ENCODE measurements around the gene NFYC. TPM values are rescaled to one million over a fixed set of nuclear protein-coding genes. Genes with fewer than 3 reads are reported as not detected.

Gene NFYC
- total RNA-seq, 5 donors from 2014 or later (not counting 1 experiment from before 2014, with no cell fraction given): 50.1 to 60.4 (median 52.9) TPM

DNA sequence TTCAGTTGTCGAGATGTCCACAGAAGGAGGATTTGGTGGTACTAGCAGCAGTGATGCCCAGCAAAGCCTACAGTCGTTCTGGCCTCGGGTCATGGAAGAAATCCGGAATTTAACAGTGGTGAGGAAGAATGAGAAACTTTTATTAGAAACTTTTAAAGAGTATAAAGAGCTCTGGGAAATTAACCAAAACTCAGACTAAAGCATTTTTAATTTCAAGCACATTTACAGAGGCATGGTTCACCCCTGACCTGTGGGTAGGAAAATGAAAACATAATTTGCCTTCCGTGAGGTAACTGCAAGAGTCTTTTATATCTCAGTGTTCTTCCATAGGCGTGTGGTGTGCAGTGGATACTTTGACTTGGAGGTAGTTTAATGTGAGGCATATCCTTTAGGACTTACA is 47.3 kb downstream of the NFYC start:
- H3K36me3 Mint-ChIP-seq: peaks cover 42% of the 10 kb centered on the region
- H3K4me1 Mint-ChIP-seq: peaks cover 52 to 57% (median 56%) of the 10 kb centered on the region in 3 donors
- H3K27ac Mint-ChIP-seq: no peak overlapping the region

GRCh38 chr1:40739455-40740008 is 48.0 kb downstream of the NFYC start:
- Histone ChIP-seq H3K27ac (ENCODE audit: low read length) (no peak overlapping the region), H3K27me3 (replicated peaks in 1 of 2; ENCODE audit: control insufficient read depth in 2 of 2, extremely low read depth in 1 of 2, insufficient read depth in 2 of 2, low read length in 1 of 2) (no peaks in the 10 kb centered on the region), H3K36me3 (ENCODE audit: control insufficient read depth in 2 of 2, extremely low read depth in 1 of 2, insufficient read depth in 1 of 2, low read length in 1 of 2) (peaks cover 0 to 29% of the 10 kb centered on the region in 2 donors), H3K9me3 (no peaks in the 10 kb centered on the region), H3K4me1 (ENCODE audit: control insufficient read depth in 1 of 2, extremely low read depth in 1 of 2, insufficient read depth in 2 of 2, low read length in 2 of 2) (peaks cover 0 to 6% of the 10 kb centered on the region in 2 experiments), H3K4me3 (ENCODE audit: control insufficient read depth in 1 of 2, extremely low read depth in 1 of 2, low read length in 1 of 2) (no peak overlapping the region)
- CTCF ChIA-PET: interaction anchor here in 1 of 2 donors (0.6 to 0.9 kb wide), 2 partner anchors 9 to 48 kb away, joined by 3 read pairs; no protein-coding TSS in a partner anchor
- Mint-ChIP-seq H3K36me3 (peaks cover 44% of the 10 kb centered on the region), H3K9me3 (no peaks in the 10 kb centered on the region), H3K4me1 (peaks cover 52 to 60% (median 58%) of the 10 kb centered on the region in 3 donors), H3K27ac (peak overlapping the region in 1 of 2 donors; percentile 5), H3K4me3 (no peak overlapping the region), H3K27me3 (no peaks in the 10 kb centered on the region)
- DNase-seq (no peak), ATAC-seq (replicated peaks in 1 of 4) (no peak)
- no CpG with 5 or more reads among the region's 3 CpGs for WGBS (ENCODE audit: insufficient coverage)
- POLR2A ChIA-PET: no interaction called here

More for the DNA sequence above, 47.3 kb downstream of the NFYC start:
- Histone ChIP-seq H3K36me3 (ENCODE audit: control insufficient read depth in 2 of 2, extremely low read depth in 1 of 2, insufficient read depth in 1 of 2, low read length in 1 of 2) (peaks cover 0 to 29% of the 10 kb centered on the region in 2 donors), H3K4me1 (ENCODE audit: control insufficient read depth in 1 of 2, extremely low read depth in 1 of 2, insufficient read depth in 2 of 2, low read length in 2 of 2) (peaks cover 0 to 6% of the 10 kb centered on the region in 2 experiments), H3K27ac (ENCODE audit: low read length) (no peak overlapping the region), H3K27me3 (replicated peaks in 1 of 2; ENCODE audit: control insufficient read depth in 2 of 2, extremely low read depth in 1 of 2, insufficient read depth in 2 of 2, low read length in 1 of 2) (no peaks in the 10 kb centered on the region), H3K9me3 (no peaks in the 10 kb centered on the region), H3K4me3 (ENCODE audit: control insufficient read depth in 1 of 2, extremely low read depth in 1 of 2, low read length in 1 of 2) (no peak overlapping the region)
- Mint-ChIP-seq H3K4me3 (no peak overlapping the region), H3K27me3 (no peaks in the 10 kb centered on the region), H3K9me3 (no peaks in the 10 kb centered on the region)
- ATAC-seq (replicated peaks in 1 of 4) (no peak), DNase-seq (no peak)
- POLR2A ChIA-PET: no interaction called here
- CTCF ChIA-PET: interaction anchor here in 1 of 2 donors (0.6 to 0.9 kb wide), 2 partner anchors 10 to 48 kb away, joined by 3 read pairs; no protein-coding TSS in a partner anchor
- WGBS (ENCODE audit: insufficient coverage): 90% methylated on average over 2 of the region's 6 CpGs

GRCh38 chr1:40740039-40740996 is 48.8 kb downstream of the NFYC start:
- H3K9me3 ChIP-seq: no peaks in the 10 kb centered on the region
- ATAC-seq (replicated peaks in 1 of 4) (no peak), DNase-seq (no peak)
- peaks cover 50% of the 10 kb centered on the region for H3K36me3 Mint-ChIP-seq
- WGBS (ENCODE audit: insufficient coverage): 100% methylated on average over 2 of the region's 6 CpGs
- H3K36me3 ChIP-seq (ENCODE audit: control insufficient read depth in 2 of 2, extremely low read depth in 1 of 2, insufficient read depth in 1 of 2, low read length in 1 of 2): peaks cover 0 to 34% of the 10 kb centered on the region in 2 donors
- CTCF ChIA-PET: no interaction called here
- H3K27me3 ChIP-seq (replicated peaks in 1 of 2; ENCODE audit: control insufficient read depth in 2 of 2, extremely low read depth in 1 of 2, insufficient read depth in 2 of 2, low read length in 1 of 2): no peaks in the 10 kb centered on the region
- POLR2A ChIA-PET: no interaction called here
- H3K4me3 Mint-ChIP-seq: no peak overlapping the region
- H3K27me3 Mint-ChIP-seq: no peaks in the 10 kb centered on the region
- H3K27ac Mint-ChIP-seq: peak overlapping the region; percentile 28 to 43
- H3K4me1 ChIP-seq (ENCODE audit: control insufficient read depth in 1 of 2, extremely low read depth in 1 of 2, insufficient read depth in 2 of 2, low read length in 2 of 2): peaks cover 0 to 4% of the 10 kb centered on the region in 2 experiments
- H3K4me3 ChIP-seq (ENCODE audit: control insufficient read depth in 1 of 2, extremely low read depth in 1 of 2, low read length in 1 of 2): no peak overlapping the region
- H3K27ac ChIP-seq (ENCODE audit: low read length): no peak overlapping the region
- H3K9me3 Mint-ChIP-seq: no peaks in the 10 kb centered on the region
- peaks cover 44 to 59% (median 59%) of the 10 kb centered on the region in 3 donors for H3K4me1 Mint-ChIP-seq

- DNase-seq (no peak), ATAC-seq (replicated peaks in 1 of 4) (no peak)
- H3K4me1 Mint-ChIP-seq: peaks cover 51 to 63% (median 61%) of the 10 kb centered on the region in 3 donors
- H3K27me3 Mint-ChIP-seq: no peaks in the 10 kb centered on the region
- H3K9me3 Mint-ChIP-seq: no peaks in the 10 kb centered on the region
- no peak overlapping the region for H3K4me3 Mint-ChIP-seq
- peaks cover 53% of the 10 kb centered on the region for H3K36me3 Mint-ChIP-seq
- Histone ChIP-seq H3K9me3 (no peaks in the 10 kb centered on the region), H3K4me3 (ENCODE audit: control insufficient read depth in 1 of 2, extremely low read depth in 1 of 2, low read length in 1 of 2) (no peak overlapping the region), H3K27ac (ENCODE audit: low read length) (no peak overlapping the region), H3K4me1 (ENCODE audit: control insufficient read depth in 1 of 2, extremely low read depth in 1 of 2, insufficient read depth in 2 of 2, low read length in 2 of 2) (peaks cover 0 to 4% of the 10 kb centered on the region in 2 experiments), H3K27me3 (replicated peaks in 1 of 2; ENCODE audit: control insufficient read depth in 2 of 2, extremely low read depth in 1 of 2, insufficient read depth in 2 of 2, low read length in 1 of 2) (no peaks in the 10 kb centered on the region), H3K36me3 (ENCODE audit: control insufficient read depth in 2 of 2, extremely low read depth in 1 of 2, insufficient read depth in 1 of 2, low read length in 1 of 2) (peaks cover 0 to 34% of the 10 kb centered on the region in 2 donors)
- WGBS (ENCODE audit: insufficient coverage): 100% methylated on average over 3 of the region's 7 CpGs
- ChIA-PET POLR2A (no interaction called here), CTCF (interaction anchor here in 1 of 2 donors (0.7 kb wide), 1 partner anchor 19 kb away, joined by 3 read pairs; no protein-coding TSS in a partner anchor)
- H3K27ac Mint-ChIP-seq: peak overlapping the region in 1 of 2 donors; percentile 43
Observed at GRCh38 chr1:40740997-40741736, 49.7 kb downstream of the NFYC start.

DNA sequence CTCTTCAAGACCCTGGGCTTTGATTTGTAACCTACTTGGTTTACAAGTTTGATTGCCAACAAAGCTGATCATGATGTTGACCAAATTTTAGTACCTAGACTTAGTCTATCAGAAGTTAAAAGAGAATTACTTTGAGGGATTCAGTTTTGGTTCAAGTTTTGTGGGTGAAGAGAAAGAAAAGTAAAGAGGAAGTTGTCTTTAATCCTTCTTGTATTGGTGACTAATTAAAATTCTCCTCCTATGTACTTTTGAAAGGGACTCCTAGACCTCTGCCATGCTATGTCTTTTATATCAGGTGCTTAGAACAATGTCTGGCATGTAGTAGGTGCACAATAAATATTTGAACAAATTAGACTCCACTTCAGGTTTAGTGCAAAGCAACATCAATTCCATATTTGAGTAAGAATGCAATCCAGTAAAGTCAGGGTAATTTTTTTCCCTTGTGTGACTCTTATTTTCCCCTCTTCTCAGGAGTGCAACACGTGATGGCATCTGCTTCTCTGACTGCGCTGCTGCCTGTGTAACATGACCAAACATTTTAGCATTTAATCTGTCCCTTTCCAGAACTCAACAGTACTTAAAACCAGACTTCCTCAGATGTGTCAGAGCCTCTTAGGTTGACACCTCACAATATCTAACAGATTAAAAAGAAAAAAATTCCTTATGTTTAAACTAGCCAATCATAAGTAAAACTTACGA is 51.0 kb downstream of the NFYC start:
- no peak overlapping the region for H3K4me3 ChIP-seq (ENCODE audit: control insufficient read depth in 1 of 2, extremely low read depth in 1 of 2, low read length in 1 of 2)
- H3K9me3 ChIP-seq: no peaks in the 10 kb centered on the region
- Mint-ChIP-seq H3K4me1 (peaks cover 51 to 69% (median 61%) of the 10 kb centered on the region in 3 donors), H3K27me3 (no peaks in the 10 kb centered on the region), H3K4me3 (no peak overlapping the region), H3K27ac (peak overlapping the region in 1 of 2 donors; percentile 74), H3K9me3 (no peaks in the 10 kb centered on the region), H3K36me3 (peaks cover 64% of the 10 kb centered on the region)
- ATAC-seq (replicated peaks in 1 of 4): no peak
- ChIA-PET CTCF (no interaction called here), POLR2A (no interaction called here)
- 73% methylated on average over 3 of the region's 3 CpGs for WGBS (ENCODE audit: insufficient coverage)
- H3K36me3 ChIP-seq (ENCODE audit: control insufficient read depth in 2 of 2, extremely low read depth in 1 of 2, insufficient read depth in 1 of 2, low read length in 1 of 2): peaks cover 0 to 38% of the 10 kb centered on the region in 2 donors
- H3K27me3 ChIP-seq (replicated peaks in 1 of 2; ENCODE audit: control insufficient read depth in 2 of 2, extremely low read depth in 1 of 2, insufficient read depth in 2 of 2, low read length in 1 of 2): no peaks in the 10 kb centered on the region
- peaks cover 0 to 4% of the 10 kb centered on the region in 2 experiments for H3K4me1 ChIP-seq (ENCODE audit: control insufficient read depth in 1 of 2, extremely low read depth in 1 of 2, insufficient read depth in 2 of 2, low read length in 2 of 2)
- no peak for DNase-seq
- H3K27ac ChIP-seq (ENCODE audit: low read length): no peak overlapping the region

All from T-cell (primary cell).